H9 (cell line): Measurements from ENCODE around the gene FBN2. TPM values are rescaled to one million over a fixed set of nuclear protein-coding genes. Genes with fewer than 3 reads are reported as not detected.

Experiments
- DNase-seq: peaks from one replicate; pipeline ENCODE4 v3.0.0-alpha.2; 2017
- H2AFZ ChIP-seq: one replicate; pipeline ENCODE4 v1.6.1; 2013; ENCODE audit warnings: mild to moderate bottlenecking, low read length, control low read depth, moderate library complexity
- H2AK5ac ChIP-seq: 2 replicates; pipeline ENCODE4 v1.6.1; 2013; ENCODE audit warnings: low read length, control low read depth, mixed read lengths; ENCODE audit not compliant: insufficient read length
- H2BK120ac ChIP-seq: one replicate; pipeline ENCODE4 v1.6.1; 2013; ENCODE audit warnings: low read depth, mild to moderate bottlenecking, low read length, control low read depth, inconsistent platforms; ENCODE audit not compliant: poor library complexity, severe bottlenecking
- H2BK12ac ChIP-seq: 2 replicates; pipeline ENCODE4 v1.6.1; 2013; ENCODE audit warnings: low read length, control low read depth, mixed read lengths, low read depth; ENCODE audit not compliant: insufficient read length
- H2BK15ac ChIP-seq: 2 replicates; pipeline ENCODE4 v1.6.1; 2013; ENCODE audit warnings: low read depth, low read length, control low read depth
- H2BK20ac ChIP-seq: one replicate; pipeline ENCODE4 v1.6.1; 2013; ENCODE audit warnings: low read depth, mild to moderate bottlenecking, low read length, control low read depth, inconsistent platforms; ENCODE audit not compliant: poor library complexity, severe bottlenecking
- H2BK5ac ChIP-seq: 2 replicates; pipeline ENCODE4 v1.6.1; 2013; ENCODE audit warnings: low read length, control low read depth, mixed read lengths; ENCODE audit not compliant: insufficient read length
- H3K14ac ChIP-seq: 2 replicates; pipeline ENCODE4 v1.6.1; 2013; ENCODE audit warnings: low read length, control low read depth; ENCODE audit not compliant: insufficient read depth
- H3K18ac ChIP-seq: 2 replicates; pipeline ENCODE4 v1.6.1; 2013; ENCODE audit warnings: low read depth, mild to moderate bottlenecking, mixed read lengths, low read length, control low read depth; ENCODE audit not compliant: insufficient read length
- H3K23ac ChIP-seq: 2 replicates; pipeline ENCODE4 v1.6.1; 2013; ENCODE audit warnings: low read length, control low read depth, mixed read lengths, low read depth; ENCODE audit not compliant: insufficient read length
- H3K23me2 ChIP-seq: 2 replicates; pipeline ENCODE4 v1.6.1; 2013; ENCODE audit warnings: low read depth, mild to moderate bottlenecking, mixed read lengths, low read length, control low read depth; ENCODE audit not compliant: insufficient read length, poor library complexity, severe bottlenecking
- H3K27ac ChIP-seq: 2 replicates; pipeline ENCODE4 v1.5.1; 2013; ENCODE audit warnings: low read length, control low read depth, mixed read lengths, low read depth; ENCODE audit not compliant: insufficient read length
- H3K27me3 ChIP-seq: 2 replicates; pipeline ENCODE4 v1.6.1; 2013; ENCODE audit warnings: low read length, control low read depth, inconsistent platforms; ENCODE audit not compliant: insufficient read depth
- H3K4ac ChIP-seq: 2 replicates; pipeline ENCODE4 v1.6.1; 2013; ENCODE audit warnings: low read depth, mild to moderate bottlenecking, control low read depth, inconsistent platforms, low read length, moderate library complexity
- H3K4me1 ChIP-seq: 2 replicates; pipeline ENCODE4 v1.6.1; 2013; ENCODE audit warnings: low read length, control low read depth, inconsistent platforms; ENCODE audit not compliant: insufficient read depth
- H3K4me2 ChIP-seq: 2 replicates; pipeline ENCODE4 v1.6.1; 2013; ENCODE audit warnings: low read length, control low read depth, mixed read lengths; ENCODE audit not compliant: insufficient read length, insufficient read depth
- H3K56ac ChIP-seq: 2 replicates; pipeline ENCODE4 v1.6.1; 2013; ENCODE audit warnings: low read depth, mild to moderate bottlenecking, mixed read lengths, low read length, control low read depth; ENCODE audit not compliant: insufficient read length
- H3K79me1 ChIP-seq: 2 replicates; pipeline ENCODE4 v1.6.1; 2013; ENCODE audit warnings: low read depth, mild to moderate bottlenecking, moderate library complexity, low read length, control low read depth, inconsistent platforms; ENCODE audit not compliant: insufficient read depth, poor library complexity, severe bottlenecking
- H3K79me2 ChIP-seq: 2 replicates; pipeline ENCODE4 v1.6.1; 2013; ENCODE audit warnings: low read length, control low read depth, inconsistent platforms; ENCODE audit not compliant: insufficient read depth
- H3K9ac ChIP-seq: 2 replicates; pipeline ENCODE4 v1.6.1; 2013; ENCODE audit warnings: low read length, control low read depth, mixed read lengths; ENCODE audit not compliant: insufficient read length; ENCODE audit errors: extremely low read depth
- H3K9me3 ChIP-seq: one replicate; pipeline ENCODE4 v1.6.1; 2013; ENCODE audit warnings: low read depth, low read length, inconsistent platforms; ENCODE audit not compliant: control insufficient read depth
- H3T11ph ChIP-seq: one replicate; pipeline ENCODE4 v1.6.1; 2013; ENCODE audit warnings: mild to moderate bottlenecking, low read length, control low read depth, inconsistent platforms
- H4K20me1 ChIP-seq: one replicate; pipeline ENCODE4 v1.6.1; 2013; ENCODE audit not compliant: control insufficient read depth, insufficient read length, insufficient read depth
- H4K5ac ChIP-seq: 2 replicates; pipeline ENCODE4 v1.6.1; 2013; ENCODE audit warnings: low read depth, mild to moderate bottlenecking, mixed read lengths, low read length, control low read depth; ENCODE audit not compliant: insufficient read length
- H4K8ac ChIP-seq: replicated peaks from 2 replicates; pipeline ENCODE4 v1.6.1; 2013; ENCODE audit warnings: low read length, control low read depth, mixed read lengths, low read depth; ENCODE audit not compliant: insufficient read length
- H4K91ac ChIP-seq: 2 replicates; pipeline ENCODE4 v1.6.1; 2013; ENCODE audit warnings: low read depth, mild to moderate bottlenecking, moderate library complexity, mixed read lengths, low read length, control low read depth; ENCODE audit not compliant: insufficient read length
- H3K27ac Mint-ChIP-seq, 3 experiments: 2 replicates in 2 of 3; 3 replicates in 1 of 3; pipeline ENCODE4 v1.8.0; 2020 to 2021; ENCODE audit warnings: mixed read lengths in 3 of 3, mild to moderate bottlenecking in 1 of 3, moderate library complexity in 1 of 3
- H3K27me3 Mint-ChIP-seq: 2 replicates; pipeline ENCODE4 v1.8.0; 2021; ENCODE audit warnings: low read depth, mild to moderate bottlenecking, moderate library complexity, mixed read lengths
- H3K36me3 Mint-ChIP-seq, 3 experiments: 2 replicates in 2 of 3; 3 replicates in 1 of 3; pipeline ENCODE4 v1.8.0; 2020 to 2021; ENCODE audit warnings: low read depth in 3 of 3, mixed read lengths in 3 of 3; ENCODE audit not compliant: insufficient read depth in 1 of 3
- H3K4me1 Mint-ChIP-seq, 2 experiments: 2 replicates each; pipeline ENCODE4 v1.8.0; 2020; ENCODE audit warnings: mixed read lengths in 2 of 2
- H3K4me3 Mint-ChIP-seq, 2 experiments: 2 replicates in 1 of 2; 3 replicates in 1 of 2; pipeline ENCODE4 v1.8.0; 2020 to 2021; ENCODE audit warnings: mild to moderate bottlenecking in 2 of 2, mixed read lengths in 2 of 2, moderate library complexity in 1 of 2
- H3K9me3 Mint-ChIP-seq, 2 experiments: 2 replicates in 1 of 2; 3 replicates in 1 of 2; pipeline ENCODE4 v1.8.0; 2020; ENCODE audit warnings: mild to moderate bottlenecking in 2 of 2, mixed read lengths in 2 of 2, moderate library complexity in 1 of 2
- WGBS: extraction: QIAGEN DNeasy Blood & Tissue Kit; methylation state at CpG from one replicate; pipeline ENCODE4 v1.1.7; 2013; ENCODE audit warnings: missing lambda C conversion rate, low lambda C conversion rate, mixed read lengths; ENCODE audit not compliant: insufficient read length; ENCODE audit errors: extremely low coverage; 5-methylcytosine and 5-hydroxymethylcytosine counted together
- total RNA-seq: library from RNA; stranded (reverse); gene quantifications from 2 replicates; pipeline ENCODE4 v1.2.1, GENCODE V29; 2021
- TF ChIP-seq, protein P1 (sequence below): fragments of 200-600 bp; sonication (generic); conservative IDR thresholded peaks from 3 replicates; pipeline ENCODE4 v1.8.0; 2021; ENCODE audit warnings: antibody characterized with exemption, mild to moderate bottlenecking

FBN2 gene
- total RNA-seq, 1 experiment from 2014 or later, result 8.3 TPM

DNA sequence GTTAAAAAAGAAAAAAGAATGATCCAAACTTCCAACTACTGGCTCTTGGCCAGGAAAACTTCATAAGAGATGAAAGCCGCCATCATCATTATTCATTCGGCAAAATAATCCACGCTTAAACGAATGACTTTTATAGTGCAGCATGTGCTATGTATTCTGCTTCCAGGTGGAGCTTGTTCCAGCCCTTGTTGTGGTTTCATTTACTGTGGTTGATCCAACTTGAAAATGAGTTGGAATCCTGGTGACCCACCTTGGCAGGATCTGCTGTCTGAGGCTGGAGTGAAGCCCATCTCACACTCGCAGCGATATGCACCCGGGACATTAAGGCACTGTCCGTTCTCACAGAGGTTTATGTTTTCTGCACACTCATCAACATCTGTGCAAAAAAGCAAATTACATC is 209.6 kb downstream of the FBN2 start:
- H3K4ac ChIP-seq, result no peak overlapping the region
- no peak overlapping the region for H4K91ac ChIP-seq
- H3K4me1 Mint-ChIP-seq, result no peaks in the 10 kb centered on the region
- H3K4me2 ChIP-seq, result no peak overlapping the region
- no peaks in the 10 kb centered on the region for H3K4me1 ChIP-seq
- H3K27me3 ChIP-seq, result no peaks in the 10 kb centered on the region
- no peak for DNase-seq
- H3K27me3 Mint-ChIP-seq, result no peaks in the 10 kb centered on the region
- H3K4me3 Mint-ChIP-seq, result no peak overlapping the region
- no peak overlapping the region for H2AFZ ChIP-seq
- H2BK5ac ChIP-seq, result no peak overlapping the region
- H4K8ac ChIP-seq, result no peak overlapping the region
- H2AK5ac ChIP-seq, result no peak overlapping the region
- H2BK120ac ChIP-seq, result no peak overlapping the region
- no peaks in the 10 kb centered on the region for H3K9me3 ChIP-seq
- peaks cover 0 to 4% of the 10 kb centered on the region in 2 experiments; a peak in 3 of 5 replicates for H3K9me3 Mint-ChIP-seq
- no peak overlapping the region for H2BK20ac ChIP-seq
- H3K23ac ChIP-seq, result no peak overlapping the region
- H3K9ac ChIP-seq, result no peak overlapping the region
- WGBS, result no CpG with 5 or more reads among the region's 8 CpGs
- H3K27ac ChIP-seq, result no peak overlapping the region
- TF ChIP-seq, protein P1, sequence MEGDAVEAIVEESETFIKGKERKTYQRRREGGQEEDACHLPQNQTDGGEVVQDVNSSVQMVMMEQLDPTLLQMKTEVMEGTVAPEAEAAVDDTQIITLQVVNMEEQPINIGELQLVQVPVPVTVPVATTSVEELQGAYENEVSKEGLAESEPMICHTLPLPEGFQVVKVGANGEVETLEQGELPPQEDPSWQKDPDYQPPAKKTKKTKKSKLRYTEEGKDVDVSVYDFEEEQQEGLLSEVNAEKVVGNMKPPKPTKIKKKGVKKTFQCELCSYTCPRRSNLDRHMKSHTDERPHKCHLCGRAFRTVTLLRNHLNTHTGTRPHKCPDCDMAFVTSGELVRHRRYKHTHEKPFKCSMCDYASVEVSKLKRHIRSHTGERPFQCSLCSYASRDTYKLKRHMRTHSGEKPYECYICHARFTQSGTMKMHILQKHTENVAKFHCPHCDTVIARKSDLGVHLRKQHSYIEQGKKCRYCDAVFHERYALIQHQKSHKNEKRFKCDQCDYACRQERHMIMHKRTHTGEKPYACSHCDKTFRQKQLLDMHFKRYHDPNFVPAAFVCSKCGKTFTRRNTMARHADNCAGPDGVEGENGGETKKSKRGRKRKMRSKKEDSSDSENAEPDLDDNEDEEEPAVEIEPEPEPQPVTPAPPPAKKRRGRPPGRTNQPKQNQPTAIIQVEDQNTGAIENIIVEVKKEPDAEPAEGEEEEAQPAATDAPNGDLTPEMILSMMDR, result no peak
- no peak overlapping the region for H3K56ac ChIP-seq
- H3K79me2 ChIP-seq, result no peaks in the 10 kb centered on the region
- no peak overlapping the region for H3K18ac ChIP-seq
- H3K23me2 ChIP-seq, result no peaks in the 10 kb centered on the region
- no peak overlapping the region for H2BK12ac ChIP-seq
- H3K36me3 Mint-ChIP-seq, result peaks cover 2 to 26% (median 18%) of the 10 kb centered on the region in 3 experiments; a peak in 5 of 7 replicates
- H3K27ac Mint-ChIP-seq, result no peak overlapping the region
- H3K14ac ChIP-seq, result no peak overlapping the region
- H4K20me1 ChIP-seq, result no peaks in the 10 kb centered on the region
- no peaks in the 10 kb centered on the region for H3K79me1 ChIP-seq
- no peak overlapping the region for H3T11ph ChIP-seq
- no peak overlapping the region for H4K5ac ChIP-seq
- no peak overlapping the region for H2BK15ac ChIP-seq
